Effector CD8-positive, alpha-beta T cell (primary cell): ENCODE measurements around the gene PTPN20.
"Not testable (repeated sequence)": the region's sequence is repeated elsewhere in the genome, so short reads cannot be mapped to it uniquely, and the experiment has no call there.

ENCODE experiments used
- DNase-seq: peaks from one replicate; lab custom pipeline; 2025; lab: John Stamatoyannopoulos, UW
- total RNA-seq, 4 experiments: gene quantifications; one replicate each; lab custom pipeline; 2026; lab: John Stamatoyannopoulos, UW

Gene PTPN20, protein sequence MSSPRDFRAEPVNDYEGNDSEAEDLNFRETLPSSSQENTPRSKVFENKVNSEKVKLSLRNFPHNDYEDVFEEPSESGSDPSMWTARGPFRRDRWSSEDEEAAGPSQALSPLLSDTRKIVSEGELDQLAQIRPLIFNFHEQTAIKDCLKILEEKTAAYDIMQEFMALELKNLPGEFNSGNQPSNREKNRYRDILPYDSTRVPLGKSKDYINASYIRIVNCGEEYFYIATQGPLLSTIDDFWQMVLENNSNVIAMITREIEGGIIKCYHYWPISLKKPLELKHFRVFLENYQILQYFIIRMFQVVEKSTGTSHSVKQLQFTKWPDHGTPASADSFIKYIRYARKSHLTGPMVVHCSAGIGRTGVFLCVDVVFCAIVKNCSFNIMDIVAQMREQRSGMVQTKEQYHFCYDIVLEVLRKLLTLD
- 0 to 0.68 (median 0.22) reads per million in 4 experiments for total RNA-seq

DNA sequence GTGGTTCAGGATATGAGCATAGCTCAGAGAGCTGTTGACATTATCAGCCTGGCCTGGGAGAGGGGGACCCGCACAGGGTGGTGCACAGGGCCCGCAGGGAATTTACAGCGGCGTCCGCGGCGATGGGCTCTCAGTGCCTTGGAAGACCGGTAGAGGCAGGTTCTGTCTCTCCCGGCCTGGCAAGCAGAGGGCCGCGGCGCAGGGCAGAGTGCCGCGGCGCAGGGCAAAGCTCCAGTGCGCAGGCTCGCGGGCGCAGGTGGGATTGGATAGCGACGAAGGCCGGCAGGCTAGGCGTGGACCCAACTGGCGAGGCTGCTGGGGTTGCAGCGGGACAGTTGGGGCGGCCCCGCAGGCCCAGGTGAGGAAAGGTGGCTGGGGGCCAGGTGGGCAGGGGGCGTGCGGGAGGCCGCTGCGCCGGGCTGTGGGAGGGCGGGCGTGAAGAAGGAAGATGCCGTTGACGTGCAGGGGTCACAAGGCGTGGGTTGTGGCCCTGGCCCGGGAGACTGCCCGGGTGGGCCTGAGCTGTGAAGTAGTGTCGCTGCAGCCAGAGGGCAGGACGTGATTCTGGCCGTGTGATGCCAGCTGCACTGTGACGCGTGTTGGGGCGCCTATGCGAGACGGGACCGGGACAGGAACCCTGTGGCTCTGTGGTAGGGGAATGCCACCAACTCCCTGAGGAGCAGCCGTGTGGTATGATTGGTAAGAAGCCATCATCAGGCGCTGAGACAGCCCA, at the start of gene PTPN20:
Gene PTPN20 (plus strand): TSS at position 285 of the 733 bp plus-strand sequence. CDS start 21,072 bp downstream, outside the sequence.
- DNase-seq = peak; percentile 4

DNA sequence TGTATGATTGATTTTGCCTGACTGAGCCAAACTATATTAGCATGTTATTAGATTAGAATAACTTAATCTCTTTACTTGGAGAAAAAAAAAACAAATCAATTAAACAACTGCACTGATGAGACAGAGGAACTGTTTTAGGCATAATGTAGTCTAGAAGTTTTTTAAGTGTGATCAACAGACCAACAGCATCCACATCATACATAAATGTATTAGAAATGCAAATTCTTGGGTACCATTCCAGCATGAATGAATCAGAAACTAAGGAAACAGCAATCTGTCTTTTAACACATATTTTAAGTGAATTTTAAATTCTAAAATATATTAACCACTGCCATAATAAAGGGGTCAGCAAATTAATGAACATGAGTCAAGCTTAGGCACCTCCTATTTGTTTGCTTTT, 41.5 kb upstream of the PTPN20 start:
- not testable (repeated sequence) for DNase-seq

DNA sequence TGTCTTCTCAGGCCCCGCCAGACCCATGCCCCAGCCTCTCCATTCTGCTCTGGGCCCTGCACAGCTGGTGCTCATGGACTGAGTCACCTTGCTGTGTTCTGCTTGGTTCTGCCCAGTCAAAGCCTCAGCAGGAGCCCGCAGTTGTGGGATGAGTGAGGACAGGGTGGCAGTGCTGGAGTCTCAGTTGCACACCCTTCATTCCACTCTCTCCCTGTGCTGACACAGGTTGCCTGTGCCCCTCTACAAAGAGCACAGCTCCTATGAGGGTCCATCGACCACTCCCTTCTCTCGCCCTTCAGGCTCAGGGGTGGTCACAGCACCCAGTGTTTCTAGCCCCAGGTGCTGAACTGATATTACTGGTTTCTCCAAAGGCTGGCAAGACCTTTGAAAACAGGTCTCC, 39.6 kb upstream of the PTPN20 start:
- DNase-seq = not testable (repeated sequence)

DNA sequence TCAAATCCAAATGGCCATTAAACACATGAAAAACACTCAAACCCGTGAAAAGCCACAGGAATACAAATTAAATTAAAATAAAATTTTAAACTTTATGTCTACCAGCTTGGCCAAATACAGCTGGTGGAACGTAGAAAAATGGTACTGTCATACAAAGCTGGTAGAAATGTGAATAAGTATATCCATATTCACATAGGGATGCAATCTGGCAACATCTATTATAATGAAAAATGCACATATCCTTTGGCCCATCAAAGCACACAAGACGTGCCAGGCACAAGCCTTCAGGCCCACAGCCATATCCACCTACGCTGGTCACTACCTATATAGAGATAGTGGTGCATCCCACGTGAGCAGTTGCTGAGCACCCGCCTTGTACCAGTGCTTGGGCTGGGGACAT, 35.9 kb upstream of the PTPN20 start:
- not testable (repeated sequence) for DNase-seq

DNA sequence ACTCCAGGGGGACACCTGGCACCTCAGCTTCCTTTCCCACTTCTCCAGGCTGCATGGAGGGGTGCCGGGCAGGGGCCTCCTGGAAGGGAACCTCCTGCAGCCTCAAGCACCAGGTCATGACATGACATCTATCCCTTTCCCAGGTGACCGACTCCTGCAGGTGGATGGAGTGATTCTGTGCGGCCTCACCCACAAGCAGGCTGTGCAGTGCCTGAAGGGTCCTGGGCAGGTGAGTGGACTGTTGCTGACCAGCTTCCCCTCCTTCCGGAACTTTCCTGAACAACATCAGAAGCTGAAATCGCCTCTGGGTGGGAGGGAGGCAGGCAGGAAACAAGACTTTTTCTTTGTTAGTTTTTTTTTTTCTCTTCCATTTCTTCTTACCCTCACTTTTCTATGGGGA, 34.5 kb upstream of the PTPN20 start:
- DNase-seq = not testable (repeated sequence)

DNA sequence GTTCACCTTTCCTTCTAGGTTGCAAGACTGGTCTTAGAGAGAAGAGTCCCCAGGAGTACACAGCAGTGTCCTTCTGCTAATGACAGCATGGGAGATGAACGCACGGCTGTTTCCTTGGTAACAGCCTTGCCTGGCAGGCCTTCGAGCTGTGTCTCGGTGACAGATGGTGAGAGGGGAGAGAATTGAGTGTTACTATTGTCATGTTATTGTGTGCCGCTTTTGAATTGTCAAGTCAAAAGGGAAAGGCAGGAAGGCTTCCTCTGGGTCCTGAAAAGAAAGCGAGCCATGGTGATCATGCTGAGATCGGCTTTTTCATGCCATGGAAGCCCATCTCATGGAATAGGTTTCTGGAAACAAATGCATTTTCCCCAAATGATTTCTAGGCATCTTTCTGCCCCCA, 32.5 kb upstream of the PTPN20 start:
- DNase-seq = not testable (repeated sequence)

DNA sequence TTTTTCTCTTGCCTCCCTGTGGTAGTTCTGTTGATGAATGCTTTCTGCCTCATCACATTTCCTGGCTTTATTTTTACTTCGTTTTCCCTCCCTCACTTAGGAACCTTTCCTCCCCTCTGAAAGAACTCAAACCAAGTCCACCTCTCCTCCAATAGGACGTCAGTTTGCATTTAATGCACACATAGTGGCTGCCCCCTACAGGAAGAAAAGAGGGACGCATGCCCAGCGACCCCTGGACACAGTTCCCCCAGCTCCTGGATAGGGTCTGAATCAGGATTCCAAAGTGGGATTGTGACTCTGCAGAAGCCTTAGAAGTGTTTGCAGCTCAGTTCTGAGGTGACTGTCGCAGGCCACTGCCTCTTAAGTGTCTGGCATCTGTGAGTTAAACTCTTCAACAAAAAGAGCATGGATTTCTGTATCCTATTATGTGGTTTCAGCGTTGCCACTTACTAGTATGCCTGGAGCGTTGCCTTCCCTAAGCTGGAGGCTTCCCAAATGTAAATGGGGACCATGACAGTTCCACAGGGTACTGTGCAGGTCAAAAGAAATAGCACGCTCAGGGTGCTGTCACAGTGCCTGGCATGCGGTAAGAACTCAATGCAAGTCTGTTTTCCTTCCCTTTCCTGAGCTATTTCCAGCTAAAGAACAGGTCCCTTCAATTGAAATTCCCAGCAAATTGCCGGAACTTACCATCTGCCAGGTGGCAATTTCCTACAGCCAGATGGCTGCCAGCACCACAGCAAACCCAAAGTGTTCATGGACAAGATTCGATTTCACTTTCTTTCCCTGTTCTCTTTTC, 20.2 kb upstream of the PTPN20 start:
- not testable (repeated sequence) for DNase-seq

DNA sequence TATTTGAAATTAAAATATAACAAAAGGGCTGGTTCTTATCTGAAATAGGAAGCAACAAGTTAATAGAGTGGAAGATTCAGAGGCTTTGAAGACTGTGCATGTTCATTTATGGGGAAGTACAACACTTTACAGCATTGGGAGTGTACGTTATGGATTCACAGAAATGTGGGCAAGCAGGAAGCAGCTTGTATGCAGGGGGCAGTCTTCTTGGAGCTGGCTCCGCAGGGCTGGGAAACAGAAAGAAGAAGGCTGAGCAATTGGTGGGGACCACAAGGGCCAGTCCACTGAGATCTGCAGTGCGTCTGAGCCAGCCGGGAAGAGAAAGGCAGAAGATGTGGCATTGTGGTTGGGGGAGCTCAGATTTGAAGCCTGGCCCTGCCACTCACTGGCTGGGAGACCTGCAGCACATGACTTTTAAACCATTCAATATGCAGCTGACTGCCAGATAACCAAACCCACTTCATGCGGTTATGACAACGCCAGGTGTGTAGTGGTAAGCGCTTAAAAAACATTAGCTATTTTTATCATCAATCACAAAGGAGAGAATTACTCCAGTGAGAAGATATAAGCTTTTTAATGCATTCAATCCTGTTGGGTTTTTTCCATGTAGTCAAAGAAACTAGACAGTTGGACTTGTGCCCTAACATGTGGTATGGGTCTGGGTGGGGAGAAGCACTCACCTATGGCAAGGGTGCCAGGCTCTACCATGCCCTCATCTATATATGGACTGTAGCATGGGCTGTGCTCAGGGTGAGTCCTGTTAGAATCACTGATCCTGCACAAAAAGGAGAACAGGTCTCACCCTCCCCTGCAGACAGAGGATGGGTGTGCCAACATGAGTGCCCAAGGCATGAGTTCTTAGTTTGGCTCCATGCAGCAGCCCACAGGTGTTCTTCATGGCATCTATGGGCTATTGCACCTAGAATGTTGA, 14.2 kb upstream of the PTPN20 start:
- DNase-seq = not testable (repeated sequence)

DNA sequence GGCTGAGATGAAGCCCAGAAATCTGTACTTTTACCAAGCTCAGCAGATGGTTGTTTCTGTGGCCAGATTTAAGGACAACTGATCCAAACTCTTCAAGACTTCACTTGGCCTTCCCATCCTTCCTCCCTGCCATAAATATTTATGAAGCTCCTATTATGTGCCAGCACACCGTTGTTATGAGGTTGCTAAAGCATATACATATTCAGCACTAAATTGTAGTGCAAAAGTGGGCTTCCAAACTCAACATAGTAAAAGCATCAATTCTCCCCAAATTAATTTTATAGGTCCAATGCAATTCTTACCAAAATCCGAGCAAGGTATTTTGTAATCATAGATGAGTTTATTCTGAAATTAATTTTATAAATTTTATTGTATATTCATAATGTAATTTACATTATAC, 10.0 kb upstream of the PTPN20 start:
- not testable (repeated sequence) for DNase-seq

DNA sequence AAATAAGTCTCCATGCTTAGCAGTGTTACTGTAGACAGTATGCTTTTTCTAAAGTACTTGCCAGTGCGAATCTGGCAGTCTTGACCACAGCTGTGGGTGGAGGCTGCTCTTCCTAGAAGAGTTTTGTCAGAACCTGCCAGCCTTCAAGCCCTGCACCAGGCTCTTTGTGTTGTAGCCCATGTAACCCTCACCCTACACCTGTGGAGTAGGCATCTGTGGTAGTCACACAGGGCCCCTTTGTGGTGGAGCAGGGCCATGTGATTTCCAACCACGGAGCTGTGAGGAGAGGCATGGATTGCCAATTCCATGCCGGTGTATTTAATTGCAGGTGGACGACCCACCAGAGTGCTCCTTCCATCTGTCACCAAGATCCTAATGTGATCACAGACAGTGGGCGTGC, 7.4 kb upstream of the PTPN20 start:
- DNase-seq = not testable (repeated sequence)

DNA sequence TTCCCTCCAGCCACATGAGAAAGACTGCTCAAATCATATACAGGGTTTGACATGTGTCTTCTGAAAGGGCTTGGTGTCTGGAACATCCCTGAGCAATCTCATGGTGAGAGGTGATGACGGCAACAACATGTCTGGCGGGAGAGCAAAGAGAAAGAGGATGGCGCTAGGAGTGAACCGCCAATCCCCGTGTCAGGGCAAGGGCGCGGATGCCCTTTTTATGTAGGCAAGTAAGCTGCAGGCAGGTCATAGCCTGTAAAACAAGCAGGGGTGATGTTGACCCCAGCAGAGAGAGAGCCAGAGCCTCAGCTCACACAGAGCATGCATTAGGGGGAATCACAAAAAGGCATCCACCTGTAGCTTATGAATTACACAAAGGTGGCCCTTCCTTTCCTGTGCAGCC, 4.9 kb upstream of the PTPN20 start:
- not testable (repeated sequence) for DNase-seq

DNA sequence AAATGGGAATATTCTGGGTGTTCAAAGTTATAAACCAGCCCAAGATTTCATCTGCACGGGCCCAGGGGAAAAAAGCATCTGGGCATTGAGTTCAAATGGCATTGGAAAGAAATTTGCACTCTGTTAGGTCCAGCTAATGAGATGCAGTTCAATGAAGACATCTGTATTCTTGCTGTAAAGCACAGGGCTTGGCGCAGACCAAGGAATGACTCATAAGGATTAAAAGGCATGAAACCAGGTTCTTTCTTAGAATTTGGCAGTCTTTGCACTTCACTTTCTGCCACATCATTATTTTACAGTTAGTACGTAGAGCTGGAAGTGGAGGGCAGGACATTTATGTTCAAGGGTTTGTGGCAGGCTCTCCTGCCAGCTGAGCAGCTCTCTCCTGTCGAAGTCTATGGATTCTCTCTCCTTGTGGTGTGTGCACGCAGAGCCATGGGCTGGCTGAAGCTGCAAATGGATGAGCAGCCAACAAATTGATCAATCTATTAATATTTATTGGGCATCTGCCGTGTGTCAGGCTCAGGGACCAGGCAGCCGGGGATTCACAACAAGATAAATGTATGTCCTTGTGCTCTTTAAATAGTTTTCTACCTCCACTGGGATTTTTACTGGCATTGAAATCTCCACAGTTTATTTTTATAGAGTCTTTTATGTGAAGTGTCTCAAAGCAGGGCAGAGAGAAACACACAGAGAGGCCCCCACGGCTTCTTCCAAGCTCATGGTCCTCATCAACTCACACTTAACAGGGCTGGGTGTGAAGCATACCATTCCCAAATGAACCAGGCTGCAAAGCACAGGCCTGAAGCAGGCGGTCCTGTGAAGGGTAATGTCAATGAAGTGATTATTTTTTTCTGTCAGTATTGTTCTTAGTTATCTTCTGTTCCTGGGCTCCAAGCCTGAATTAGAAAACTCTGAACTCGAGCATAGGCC, 3.8 kb upstream of the PTPN20 start:
- not testable (repeated sequence) for DNase-seq

DNA sequence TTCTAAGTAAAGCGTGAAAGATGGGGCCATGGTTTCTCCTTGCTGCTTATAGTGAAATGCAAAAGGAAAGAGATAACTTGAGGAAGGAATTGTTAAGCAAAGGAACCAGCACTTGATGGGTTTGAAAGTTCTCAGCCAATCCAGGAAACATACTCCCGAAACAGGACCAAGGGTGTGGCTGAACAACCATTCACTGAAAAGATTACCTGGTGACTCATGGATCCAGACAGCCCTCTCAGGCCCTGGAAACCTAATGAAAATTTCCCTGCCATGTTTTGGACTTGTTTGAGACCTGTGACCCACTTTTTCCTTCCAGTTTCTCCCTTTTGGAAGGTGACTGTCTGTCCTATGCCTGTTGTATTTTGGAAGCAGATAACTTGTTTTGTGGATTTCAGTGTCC, 11.3 kb downstream of the PTPN20 start:
- DNase-seq = not testable (repeated sequence)

DNA sequence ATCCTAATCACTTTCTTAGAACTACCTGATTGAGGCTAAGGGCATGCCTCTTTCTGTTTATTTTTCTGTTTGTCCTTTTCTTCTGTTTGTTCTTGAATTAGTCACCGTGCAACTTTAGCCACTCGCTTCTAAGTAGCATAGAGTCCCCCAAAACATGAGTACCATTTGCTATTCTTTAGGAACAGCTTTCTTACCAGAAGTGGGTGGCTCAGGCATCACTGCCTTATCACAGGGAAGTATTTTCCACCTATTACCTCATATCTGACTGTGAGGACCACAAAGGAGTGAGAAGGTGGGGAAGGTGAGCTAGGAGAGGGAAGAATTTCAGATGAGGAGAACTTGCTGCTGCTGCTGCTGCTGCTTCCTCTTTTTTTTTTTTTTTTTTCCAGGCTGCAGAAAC, 13.9 kb downstream of the PTPN20 start:
- DNase-seq = not testable (repeated sequence)

DNA sequence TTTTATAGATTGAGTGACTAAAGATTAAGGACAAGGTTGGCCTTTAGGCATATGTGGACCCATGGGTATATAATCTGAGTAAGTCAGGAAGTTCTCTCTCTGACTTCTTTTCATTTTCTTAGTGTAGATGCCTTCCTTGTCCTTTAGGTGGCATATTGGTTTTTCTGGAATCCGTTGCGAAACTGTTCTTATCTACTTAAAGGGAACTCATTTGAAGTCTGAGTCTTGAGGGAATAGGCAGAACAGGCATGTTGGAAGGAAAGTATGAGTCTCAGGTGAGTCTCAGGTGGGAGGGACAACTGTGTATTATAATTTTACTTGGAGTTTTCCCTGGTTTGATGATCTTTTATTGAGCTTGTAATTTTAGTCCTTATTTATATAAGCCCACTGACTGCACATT, 14.6 kb downstream of the PTPN20 start:
- not testable (repeated sequence) for DNase-seq

DNA sequence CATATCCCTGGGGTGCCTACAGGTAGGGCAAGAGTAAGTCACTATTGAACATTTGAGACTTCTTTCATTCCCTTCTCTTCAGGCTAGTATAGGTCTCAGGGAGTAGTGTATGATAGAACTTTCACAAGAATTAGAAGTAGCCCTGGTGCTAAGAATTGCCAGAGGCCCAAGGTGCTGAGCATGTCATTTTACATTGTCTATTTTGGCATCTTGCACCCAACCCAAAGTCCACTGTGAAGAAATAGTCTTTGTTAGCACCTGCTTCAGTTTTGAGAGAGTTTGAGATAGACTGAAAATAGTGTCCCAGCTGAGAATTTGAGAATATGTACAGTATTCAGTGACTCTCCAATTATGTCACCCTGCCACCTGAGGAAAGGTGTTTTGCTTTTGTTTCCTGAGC, 17.6 kb downstream of the PTPN20 start:
- DNase-seq = not testable (repeated sequence)

DNA sequence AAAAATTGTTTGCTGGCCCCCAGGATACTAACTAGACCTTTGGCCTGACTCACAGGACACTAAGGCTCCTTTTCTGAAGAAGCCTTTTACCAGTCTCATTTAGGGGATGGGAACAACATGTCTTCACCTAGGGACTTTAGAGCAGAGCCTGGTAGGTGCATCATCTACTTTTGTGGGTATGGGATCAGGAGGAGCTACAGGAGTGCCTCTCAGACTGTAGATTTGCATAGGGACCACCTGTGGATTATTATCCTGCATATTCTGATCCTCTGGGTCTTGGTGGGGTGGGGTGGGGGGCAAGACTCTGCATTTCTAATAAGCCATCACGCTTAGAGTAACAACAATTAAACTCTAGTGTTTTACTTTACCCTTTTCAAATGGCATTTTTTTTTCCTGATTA, 21.2 kb downstream of the PTPN20 start:
- DNase-seq = not testable (repeated sequence)

DNA sequence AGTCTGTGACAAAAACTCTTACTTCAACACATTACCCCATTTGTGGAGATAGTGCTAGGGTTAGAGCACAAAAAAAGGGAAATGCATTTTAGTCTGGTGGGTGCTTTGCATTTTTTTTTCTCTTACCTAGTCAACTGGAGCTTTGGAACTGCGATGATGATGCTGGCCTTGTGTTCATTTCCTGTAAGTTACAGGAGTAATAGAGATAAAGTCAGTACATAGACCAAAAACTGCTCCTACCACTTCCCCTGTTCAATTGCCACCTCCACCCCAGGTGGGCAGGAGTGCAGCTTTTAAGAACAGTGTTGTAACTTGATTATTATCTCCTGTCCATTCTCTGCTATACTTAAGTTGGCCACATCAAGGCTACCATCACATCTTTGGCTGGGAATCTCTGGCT, 29.9 kb downstream of the PTPN20 start:
- not testable (repeated sequence) for DNase-seq

DNA sequence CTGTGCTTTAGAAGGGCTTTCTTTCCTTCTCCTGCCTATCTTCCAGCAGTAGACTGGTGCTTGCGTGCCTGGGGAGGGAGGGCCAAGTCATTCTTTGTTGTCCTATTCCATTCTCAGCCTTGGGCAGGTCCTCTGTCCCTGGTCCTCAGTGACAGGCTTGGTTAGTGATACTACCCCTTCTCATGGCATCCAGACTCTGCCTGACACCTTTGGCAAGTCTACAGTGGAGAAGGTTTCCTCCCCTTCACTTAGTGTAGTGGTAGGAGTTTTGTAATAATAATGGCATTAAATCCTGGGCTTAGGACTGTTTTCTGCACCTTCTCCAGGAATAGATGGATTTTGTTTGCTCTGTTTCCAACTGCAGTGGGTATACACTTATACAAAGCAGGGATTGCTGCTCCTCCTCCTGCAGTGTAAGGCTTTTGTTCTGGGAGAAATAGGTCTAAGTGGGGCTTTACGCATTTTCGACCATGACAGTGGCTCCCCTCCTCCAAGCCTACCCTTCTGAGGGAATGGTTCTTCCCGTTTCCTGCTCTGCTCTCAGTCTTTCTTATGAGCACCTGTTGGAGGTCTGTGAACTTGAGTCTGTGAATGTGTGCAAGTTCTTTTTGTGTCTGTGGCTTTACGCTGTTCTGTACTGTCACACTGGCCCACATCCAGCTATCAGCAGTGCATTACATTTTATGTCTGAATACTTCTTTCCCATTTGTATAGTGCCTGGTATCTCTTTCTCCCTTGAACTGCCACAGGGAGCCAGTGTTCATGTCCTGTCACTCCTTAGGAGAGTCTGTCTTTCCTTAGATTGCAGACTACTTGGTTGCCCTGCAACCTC, 37.7 kb downstream of the PTPN20 start:
- not testable (repeated sequence) for DNase-seq
